K562 (cell line): ENCODE results near the gene CNTD1. TPM values are rescaled to one million over a fixed set of nuclear protein-coding genes. Genes with fewer than 3 reads are reported as not detected.

Experiments used
- BRD9 ChIP-seq: fragments of 450-650 bp; IDR thresholded peaks from 2 replicates; pipeline ENCODE4 v1.6.1; 2018; ENCODE audit warnings: low read depth; ENCODE audit not compliant: partially characterized antibody
- CEBPG ChIP-seq, 3 experiments: fragments of 200-800 bp in 1 of 3; sonication (Bioruptor generic) in 1 of 3; sonication (generic) in 1 of 3; formaldehyde crosslinking in 1 of 3; IDR thresholded peaks in 2 of 3; conservative IDR thresholded peaks in 1 of 3; 2 replicates each; pipeline versions ENCODE4 v1.6.1 to v1.8.0; 2016 to 2022; ENCODE audit warnings: missing compliant biosample characterization in 2 of 3, missing genetic modification characterization in 2 of 3, mild to moderate bottlenecking in 1 of 3, missing genetic modification reagents in 1 of 3
- ESRRB ChIP-seq: fragments of 250-450 bp; sonication (Bioruptor Pico); IDR thresholded peaks from 2 replicates; pipeline ENCODE4 v1.5.0; 2020; ENCODE audit warnings: mild to moderate bottlenecking, moderate library complexity, borderline replicate concordance
- HDAC2 ChIP-seq: fragments of 450-650 bp; IDR thresholded peaks from 2 replicates; pipeline ENCODE4 v1.6.1; 2016; ENCODE audit warnings: mild to moderate bottlenecking
- HDAC3 ChIP-seq: fragments of 450-650 bp; IDR thresholded peaks from 2 replicates; pipeline ENCODE4 v1.6.1; 2018; ENCODE audit warnings: borderline replicate concordance, mild to moderate bottlenecking, moderate library complexity; ENCODE audit not compliant: partially characterized antibody
- HNRNPLL ChIP-seq: fragments of 200-400 bp; formaldehyde crosslinking; IDR thresholded peaks from 2 replicates; pipeline ENCODE4 v1.6.1; 2017; ENCODE audit warnings: low read length, low read depth, mild to moderate bottlenecking; ENCODE audit not compliant: poor library complexity, severe bottlenecking
- MTA3 ChIP-seq: fragments of 450-650 bp; formaldehyde crosslinking; IDR thresholded peaks from 2 replicates; pipeline ENCODE4 v1.6.1; 2017; ENCODE audit warnings: mild to moderate bottlenecking, borderline replicate concordance
- NCOA1 ChIP-seq: fragments of 450-650 bp; IDR thresholded peaks from 2 replicates; pipeline ENCODE4 v1.6.1; 2016; ENCODE audit warnings: low read depth
- POLR2G ChIP-seq: fragments of 200-400 bp; formaldehyde crosslinking; IDR thresholded peaks from 2 replicates; pipeline ENCODE4 v1.6.1; 2017; ENCODE audit warnings: low read depth, mild to moderate bottlenecking, antibody characterized with exemption, low read length, moderate library complexity
- RBBP5 ChIP-seq: fragments of 200-600 bp; sonication (generic); IDR thresholded peaks from 2 replicates; pipeline ENCODE4 v1.6.1; 2012; ENCODE audit warnings: borderline replicate concordance, mild to moderate bottlenecking, low read length, control low read depth, inconsistent platforms; ENCODE audit not compliant: insufficient read depth, poor library complexity, severe bottlenecking
- SMAD3 ChIP-seq: fragments of 450-650 bp; formaldehyde crosslinking; conservative IDR thresholded peaks from 2 replicates; pipeline ENCODE4 v1.4.0; 2020; ENCODE audit warnings: mild to moderate bottlenecking
- SOX6 ChIP-seq: fragments of 450-650 bp; IDR thresholded peaks from 2 replicates; pipeline ENCODE4 v1.6.1; 2014; ENCODE audit warnings: mild to moderate bottlenecking
- XRCC3 ChIP-seq: fragments of 450-650 bp; IDR thresholded peaks from 2 replicates; pipeline ENCODE4 v1.6.1; 2017; ENCODE audit warnings: mild to moderate bottlenecking, moderate library complexity
- YY1 ChIP-seq, 3 experiments: IDR thresholded peaks; 2 replicates each; pipeline ENCODE4 v1.6.1; 2011; ENCODE audit warnings: low read length in 2 of 3, mild to moderate bottlenecking in 2 of 3, moderate library complexity in 2 of 3, borderline replicate concordance in 1 of 3, control low read depth in 1 of 3, low read depth in 1 of 3; ENCODE audit not compliant: insufficient read depth in 3 of 3, insufficient replicate concordance in 2 of 3, control insufficient read depth in 1 of 3, insufficient read length in 1 of 3; ENCODE audit errors: extremely low read depth in 1 of 3
- polyA plus RNA-seq, 8 experiments: library from polyadenylated mRNA; depleted of rRNA in 4 of 8; stranded (reverse) in 5 of 8; unstranded in 3 of 8; fragments of >200 nt; fragmentation: Nextera tagmentation in 2 of 8; fragmentation: Illumina TruSeq in 1 of 8; extraction: Ambion mirVana in 2 of 8; extraction: Trizol in 1 of 8; gene quantifications; 2 replicates each; pipeline versions ENCODE4 v1.2.1 to v1.2.3, GENCODE V29; 2011 to 2014; ENCODE audit warnings: inconsistent platforms in 1 of 8, missing spikeins in 1 of 8
- total RNA-seq, 7 experiments: library from RNA; depleted of rRNA in 6 of 7; stranded (reverse); fragments of >200 nt in 6 of 7; fragmentation: Illumina TruSeq in 2 of 7; extraction: Trizol in 2 of 7; gene quantifications; 2 replicates each; pipeline versions ENCODE4 v1.2.1 to v1.2.3, GENCODE V29; 2011 to 2021; ENCODE audit warnings: low replicate concordance in 1 of 7
- TF ChIP-seq, protein P1 (sequence below): fragments of 450-650 bp; formaldehyde crosslinking; IDR thresholded peaks from 2 replicates; pipeline ENCODE4 v1.4.0; 2020; ENCODE audit warnings: mild to moderate bottlenecking, moderate library complexity
- TF ChIP-seq, protein P2 (sequence below), 2 experiments: fragments of 450-650 bp in 1 of 2; sonication (generic) in 1 of 2; formaldehyde crosslinking; conservative IDR thresholded peaks; 2 replicates each; pipeline versions ENCODE4 v1.4.0 to v1.8.1; 2020 to 2022; ENCODE audit warnings: mild to moderate bottlenecking in 1 of 2, missing genetic modification reagents in 1 of 2
- TF ChIP-seq, protein P3 (sequence below): fragments of 250-450 bp; sonication (Bioruptor Pico); IDR thresholded peaks from 2 replicates; pipeline ENCODE4 v1.8.0; 2022; ENCODE audit warnings: moderate library complexity, mild to moderate bottlenecking, inconsistent platforms
- TF ChIP-seq, protein P4 (sequence below): sonication (generic); IDR thresholded peaks from 2 replicates; pipeline ENCODE4 v1.6.1; 2016
- TF ChIP-seq, protein P5 (sequence below), 2 experiments: fragments of 200-800 bp in 1 of 2; sonication (Bioruptor generic) in 1 of 2; sonication (generic) in 1 of 2; formaldehyde crosslinking in 1 of 2; IDR thresholded peaks in 1 of 2; conservative IDR thresholded peaks in 1 of 2; 2 replicates each; pipeline versions ENCODE4 v1.5.0 to v1.6.1; 2016 to 2020; ENCODE audit warnings: missing compliant biosample characterization in 1 of 2, missing genetic modification characterization in 1 of 2, missing genetic modification reagents in 1 of 2

Gene CNTD1
- total and polyA plus RNA-seq, 9 of the 15 experiments (the other 6 are each of a cell fraction or from before 2014, with no cell fraction given): 0.12 to 0.86 (median 0.41) TPM; not detected in 1

DNA sequence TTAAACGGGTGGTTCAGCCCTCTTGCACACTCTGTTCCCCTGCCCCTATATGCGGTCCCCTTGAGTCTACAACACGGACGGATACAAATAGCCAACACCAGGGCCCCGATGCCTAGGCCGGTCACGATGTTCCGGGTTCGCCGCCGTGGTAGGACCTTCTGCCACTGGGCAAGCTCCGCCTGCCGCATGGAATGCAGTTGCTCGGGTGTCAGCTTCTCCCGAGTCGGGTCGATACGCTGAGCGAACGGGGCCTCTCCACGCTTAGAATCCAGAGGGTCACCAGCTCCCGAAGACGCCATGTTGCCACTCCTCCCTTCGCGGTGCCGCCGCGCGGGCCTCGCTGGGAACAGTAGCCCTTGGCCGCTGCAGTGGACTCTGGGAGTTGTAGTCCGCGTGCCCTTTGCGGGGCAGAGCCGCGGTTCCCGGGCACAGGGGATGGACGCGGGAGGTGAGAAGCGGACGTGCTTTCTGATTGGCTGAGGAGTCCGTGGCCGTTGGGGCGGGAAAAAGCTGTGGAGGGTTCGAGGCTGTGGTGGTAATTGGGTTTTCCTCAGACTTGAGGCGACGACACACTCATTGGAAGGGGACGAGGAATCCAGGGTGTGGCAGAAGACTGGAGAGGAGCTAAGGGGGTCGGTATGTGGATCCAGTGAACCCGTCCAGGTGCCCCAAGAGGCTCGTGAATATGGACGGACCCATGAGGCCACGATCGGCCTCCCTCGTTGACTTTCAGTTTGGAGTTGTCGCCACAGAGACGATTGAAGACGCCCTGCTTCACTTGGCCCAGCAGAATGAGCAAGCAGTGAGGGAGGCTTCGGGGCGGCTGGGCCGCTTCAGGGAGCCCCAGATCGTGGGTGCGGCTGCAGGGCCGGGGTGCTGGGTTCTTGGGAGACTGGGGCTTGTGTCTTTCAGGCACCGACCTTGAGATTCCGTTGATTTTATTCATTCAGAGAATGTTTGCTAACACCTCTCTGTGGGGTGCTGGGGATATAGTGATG lies at the start of gene CNTD1, which contains the start of gene COA3 (continued):
- TF ChIP-seq RBBP5 (peak; percentile 89), YY1 (IDR thresholded peaks at IDR 0.05; ENCODE audit: borderline replicate concordance in 1 of 3, control insufficient read depth in 1 of 3, extremely low read depth in 1 of 3, insufficient read depth in 3 of 3, insufficient read length in 1 of 3, insufficient replicate concordance in 2 of 3, low read depth in 1 of 3, low read length in 2 of 3) (peak; percentile 78 to 96 (median 92)), HDAC3 (no peak), POLR2G (peak; percentile 90), NCOA1 (no peak), HNRNPLL (no peak), CEBPG (CRISPR knock-in tag; IDR thresholded peaks at IDR 0.05) (0 out of 2 replicates have a peak, but pooled peaks have one; percentile 27), CEBPG (tag; conservative IDR thresholded peaks at IDR 0.05 in 1 of 2, IDR thresholded peaks at IDR 0.05 in 1 of 2) (no peak), BRD9 (peak; percentile 58), SMAD3 (CRISPR knock-in tag) (no peak), ESRRB (CRISPR knock-in tag) (no peak), SOX6 (no peak), XRCC3 (no peak), HDAC2 (peak; percentile 82), MTA3 (no peak; the same call in 1 of the 2 replicates)
- TF ChIP-seq, protein P1, sequence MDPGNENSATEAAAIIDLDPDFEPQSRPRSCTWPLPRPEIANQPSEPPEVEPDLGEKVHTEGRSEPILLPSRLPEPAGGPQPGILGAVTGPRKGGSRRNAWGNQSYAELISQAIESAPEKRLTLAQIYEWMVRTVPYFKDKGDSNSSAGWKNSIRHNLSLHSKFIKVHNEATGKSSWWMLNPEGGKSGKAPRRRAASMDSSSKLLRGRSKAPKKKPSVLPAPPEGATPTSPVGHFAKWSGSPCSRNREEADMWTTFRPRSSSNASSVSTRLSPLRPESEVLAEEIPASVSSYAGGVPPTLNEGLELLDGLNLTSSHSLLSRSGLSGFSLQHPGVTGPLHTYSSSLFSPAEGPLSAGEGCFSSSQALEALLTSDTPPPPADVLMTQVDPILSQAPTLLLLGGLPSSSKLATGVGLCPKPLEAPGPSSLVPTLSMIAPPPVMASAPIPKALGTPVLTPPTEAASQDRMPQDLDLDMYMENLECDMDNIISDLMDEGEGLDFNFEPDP (CRISPR knock-in tag): no peak
- TF ChIP-seq, protein P2, sequence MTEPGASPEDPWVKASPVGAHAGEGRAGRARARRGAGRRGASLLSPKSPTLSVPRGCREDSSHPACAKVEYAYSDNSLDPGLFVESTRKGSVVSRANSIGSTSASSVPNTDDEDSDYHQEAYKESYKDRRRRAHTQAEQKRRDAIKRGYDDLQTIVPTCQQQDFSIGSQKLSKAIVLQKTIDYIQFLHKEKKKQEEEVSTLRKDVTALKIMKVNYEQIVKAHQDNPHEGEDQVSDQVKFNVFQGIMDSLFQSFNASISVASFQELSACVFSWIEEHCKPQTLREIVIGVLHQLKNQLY (CRISPR knock-in tag; conservative IDR thresholded peaks at IDR 0.05): no peak
- TF ChIP-seq, protein P3, sequence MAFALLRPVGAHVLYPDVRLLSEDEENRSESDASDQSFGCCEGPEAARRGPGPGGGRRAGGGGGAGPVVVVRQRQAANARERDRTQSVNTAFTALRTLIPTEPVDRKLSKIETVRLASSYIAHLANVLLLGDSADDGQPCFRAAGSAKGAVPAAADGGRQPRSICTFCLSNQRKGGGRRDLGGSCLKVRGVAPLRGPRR (CRISPR knock-in tag): no peak
- TF ChIP-seq, protein P4, sequence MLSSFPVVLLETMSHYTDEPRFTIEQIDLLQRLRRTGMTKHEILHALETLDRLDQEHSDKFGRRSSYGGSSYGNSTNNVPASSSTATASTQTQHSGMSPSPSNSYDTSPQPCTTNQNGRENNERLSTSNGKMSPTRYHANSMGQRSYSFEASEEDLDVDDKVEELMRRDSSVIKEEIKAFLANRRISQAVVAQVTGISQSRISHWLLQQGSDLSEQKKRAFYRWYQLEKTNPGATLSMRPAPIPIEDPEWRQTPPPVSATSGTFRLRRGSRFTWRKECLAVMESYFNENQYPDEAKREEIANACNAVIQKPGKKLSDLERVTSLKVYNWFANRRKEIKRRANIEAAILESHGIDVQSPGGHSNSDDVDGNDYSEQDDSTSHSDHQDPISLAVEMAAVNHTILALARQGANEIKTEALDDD: no peak
- TF ChIP-seq, protein P5, sequence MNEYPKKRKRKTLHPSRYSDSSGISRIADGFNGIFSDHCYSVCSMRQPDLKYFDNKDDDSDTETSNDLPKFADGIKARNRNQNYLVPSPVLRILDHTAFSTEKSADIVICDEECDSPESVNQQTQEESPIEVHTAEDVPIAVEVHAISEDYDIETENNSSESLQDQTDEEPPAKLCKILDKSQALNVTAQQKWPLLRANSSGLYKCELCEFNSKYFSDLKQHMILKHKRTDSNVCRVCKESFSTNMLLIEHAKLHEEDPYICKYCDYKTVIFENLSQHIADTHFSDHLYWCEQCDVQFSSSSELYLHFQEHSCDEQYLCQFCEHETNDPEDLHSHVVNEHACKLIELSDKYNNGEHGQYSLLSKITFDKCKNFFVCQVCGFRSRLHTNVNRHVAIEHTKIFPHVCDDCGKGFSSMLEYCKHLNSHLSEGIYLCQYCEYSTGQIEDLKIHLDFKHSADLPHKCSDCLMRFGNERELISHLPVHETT (CRISPR knock-in tag; conservative IDR thresholded peaks at IDR 0.05 in 1 of 2, IDR thresholded peaks at IDR 0.05 in 1 of 2): no peak
